ENCODE measurements around the gene PEX16. TPM values are rescaled to one million over a fixed set of nuclear protein-coding genes. Genes with fewer than 3 reads are reported as not detected.

Gene PEX16
- polyA plus RNA-seq, 1 donor from 2014 or later: 61.1 TPM

DNA sequence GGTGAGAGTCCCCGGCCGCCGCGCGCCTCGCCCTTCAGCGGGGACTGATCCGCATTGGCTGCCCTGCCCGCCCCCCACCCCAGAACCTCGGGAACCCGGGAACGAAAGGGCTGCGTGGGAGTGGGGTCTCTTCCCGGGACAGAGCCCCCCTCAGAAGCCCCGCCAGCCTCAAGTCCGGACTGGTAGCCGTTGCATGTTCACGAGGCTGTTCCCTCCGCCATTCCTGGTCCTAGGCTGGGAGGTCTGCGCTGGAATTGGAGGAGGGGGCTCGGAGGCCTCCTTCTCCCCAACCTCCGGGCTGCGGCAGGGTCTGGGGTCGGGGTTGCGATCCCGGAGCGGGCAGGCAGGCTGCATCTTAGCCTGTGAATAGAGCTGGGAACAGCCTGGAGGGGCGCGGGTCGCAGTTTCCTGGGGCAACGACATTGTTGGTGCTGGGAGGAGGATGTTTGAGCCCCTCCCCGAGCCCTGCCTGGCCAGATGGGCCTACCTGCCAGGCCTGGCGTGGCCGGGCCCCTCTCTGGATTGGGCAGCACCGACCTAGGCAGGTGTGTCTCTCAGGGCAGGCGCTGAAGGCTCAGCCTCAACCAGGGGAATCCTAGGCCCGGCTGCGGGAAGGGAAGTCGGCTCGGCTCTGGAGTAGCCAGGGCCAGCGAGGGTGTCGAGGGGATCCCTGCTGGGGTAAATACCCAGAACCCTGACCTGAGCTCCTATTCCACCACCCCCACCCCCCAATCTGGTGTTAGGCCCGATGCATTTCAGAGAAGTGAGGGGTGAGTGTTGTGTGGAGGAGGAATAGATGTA is 31.6 kb downstream of the PEX16 start:
- Histone ChIP-seq H3K36me3 (ENCODE audit: insufficient read depth, low read length) (no peaks in the 10 kb centered on the region), H3K27me3 (ENCODE audit: insufficient read depth, low read depth, low read length) (no peaks in the 10 kb centered on the region), H3K4me2 (ENCODE audit: low read length) (peak overlapping the region; percentile 84), H3K27ac (ENCODE audit: low read length) (peak overlapping the region; percentile 72), H3F3A (ENCODE audit: insufficient read depth, low read length, poor library complexity, severe bottlenecking) (no peaks in the 10 kb centered on the region), H3K9ac (ENCODE audit: low read length) (peak overlapping the region; percentile 94), H3K9me2 (ENCODE audit: insufficient read depth, low read length) (no peaks in the 10 kb centered on the region), H4K20me1 (ENCODE audit: insufficient read depth) (no peaks in the 10 kb centered on the region), H3K9me3 (ENCODE audit: low read length) (no peaks in the 10 kb centered on the region), H3K79me2 (replicated peaks; ENCODE audit: insufficient read depth, low read length) (peaks cover 29% of the 10 kb centered on the region), H2AFZ (ENCODE audit: low read depth, low read length) (peak overlapping the region; percentile 62), H3K4me3 (ENCODE audit: low read length) (peak overlapping the region; percentile 98)
- TF ChIP-seq SMC3 (conservative IDR thresholded peaks at IDR 0.05; ENCODE audit: poor library complexity): no peak
- TF ChIP-seq EP300 (conservative IDR thresholded peaks at IDR 0.05; ENCODE audit: poor library complexity, severe bottlenecking): no peak
- TF ChIP-seq RAD21 (conservative IDR thresholded peaks at IDR 0.05): no peak
- peak; percentile 6 for TF ChIP-seq POLR2AphosphoS5 (IDR thresholded peaks at IDR 0.05)
- TF ChIP-seq EZH2 (IDR thresholded peaks at IDR 0.05; ENCODE audit: borderline replicate concordance, insufficient read depth, low read length, poor library complexity, severe bottlenecking): no peak
- TF ChIP-seq, protein P1, sequence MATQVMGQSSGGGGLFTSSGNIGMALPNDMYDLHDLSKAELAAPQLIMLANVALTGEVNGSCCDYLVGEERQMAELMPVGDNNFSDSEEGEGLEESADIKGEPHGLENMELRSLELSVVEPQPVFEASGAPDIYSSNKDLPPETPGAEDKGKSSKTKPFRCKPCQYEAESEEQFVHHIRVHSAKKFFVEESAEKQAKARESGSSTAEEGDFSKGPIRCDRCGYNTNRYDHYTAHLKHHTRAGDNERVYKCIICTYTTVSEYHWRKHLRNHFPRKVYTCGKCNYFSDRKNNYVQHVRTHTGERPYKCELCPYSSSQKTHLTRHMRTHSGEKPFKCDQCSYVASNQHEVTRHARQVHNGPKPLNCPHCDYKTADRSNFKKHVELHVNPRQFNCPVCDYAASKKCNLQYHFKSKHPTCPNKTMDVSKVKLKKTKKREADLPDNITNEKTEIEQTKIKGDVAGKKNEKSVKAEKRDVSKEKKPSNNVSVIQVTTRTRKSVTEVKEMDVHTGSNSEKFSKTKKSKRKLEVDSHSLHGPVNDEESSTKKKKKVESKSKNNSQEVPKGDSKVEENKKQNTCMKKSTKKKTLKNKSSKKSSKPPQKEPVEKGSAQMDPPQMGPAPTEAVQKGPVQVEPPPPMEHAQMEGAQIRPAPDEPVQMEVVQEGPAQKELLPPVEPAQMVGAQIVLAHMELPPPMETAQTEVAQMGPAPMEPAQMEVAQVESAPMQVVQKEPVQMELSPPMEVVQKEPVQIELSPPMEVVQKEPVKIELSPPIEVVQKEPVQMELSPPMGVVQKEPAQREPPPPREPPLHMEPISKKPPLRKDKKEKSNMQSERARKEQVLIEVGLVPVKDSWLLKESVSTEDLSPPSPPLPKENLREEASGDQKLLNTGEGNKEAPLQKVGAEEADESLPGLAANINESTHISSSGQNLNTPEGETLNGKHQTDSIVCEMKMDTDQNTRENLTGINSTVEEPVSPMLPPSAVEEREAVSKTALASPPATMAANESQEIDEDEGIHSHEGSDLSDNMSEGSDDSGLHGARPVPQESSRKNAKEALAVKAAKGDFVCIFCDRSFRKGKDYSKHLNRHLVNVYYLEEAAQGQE (IDR thresholded peaks at IDR 0.05; ENCODE audit: borderline replicate concordance): peak; percentile 59
- TF ChIP-seq, protein P2, sequence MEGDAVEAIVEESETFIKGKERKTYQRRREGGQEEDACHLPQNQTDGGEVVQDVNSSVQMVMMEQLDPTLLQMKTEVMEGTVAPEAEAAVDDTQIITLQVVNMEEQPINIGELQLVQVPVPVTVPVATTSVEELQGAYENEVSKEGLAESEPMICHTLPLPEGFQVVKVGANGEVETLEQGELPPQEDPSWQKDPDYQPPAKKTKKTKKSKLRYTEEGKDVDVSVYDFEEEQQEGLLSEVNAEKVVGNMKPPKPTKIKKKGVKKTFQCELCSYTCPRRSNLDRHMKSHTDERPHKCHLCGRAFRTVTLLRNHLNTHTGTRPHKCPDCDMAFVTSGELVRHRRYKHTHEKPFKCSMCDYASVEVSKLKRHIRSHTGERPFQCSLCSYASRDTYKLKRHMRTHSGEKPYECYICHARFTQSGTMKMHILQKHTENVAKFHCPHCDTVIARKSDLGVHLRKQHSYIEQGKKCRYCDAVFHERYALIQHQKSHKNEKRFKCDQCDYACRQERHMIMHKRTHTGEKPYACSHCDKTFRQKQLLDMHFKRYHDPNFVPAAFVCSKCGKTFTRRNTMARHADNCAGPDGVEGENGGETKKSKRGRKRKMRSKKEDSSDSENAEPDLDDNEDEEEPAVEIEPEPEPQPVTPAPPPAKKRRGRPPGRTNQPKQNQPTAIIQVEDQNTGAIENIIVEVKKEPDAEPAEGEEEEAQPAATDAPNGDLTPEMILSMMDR (IDR thresholded peaks at IDR 0.05; ENCODE audit: poor library complexity, severe bottlenecking): no peak
- peak; percentile 49 for TF ChIP-seq MXI1 (conservative IDR thresholded peaks at IDR 0.05; ENCODE audit: poor library complexity, severe bottlenecking)
- TF ChIP-seq TAF1 (IDR thresholded peaks at IDR 0.05; ENCODE audit: low read depth): peak; percentile 66

DNA sequence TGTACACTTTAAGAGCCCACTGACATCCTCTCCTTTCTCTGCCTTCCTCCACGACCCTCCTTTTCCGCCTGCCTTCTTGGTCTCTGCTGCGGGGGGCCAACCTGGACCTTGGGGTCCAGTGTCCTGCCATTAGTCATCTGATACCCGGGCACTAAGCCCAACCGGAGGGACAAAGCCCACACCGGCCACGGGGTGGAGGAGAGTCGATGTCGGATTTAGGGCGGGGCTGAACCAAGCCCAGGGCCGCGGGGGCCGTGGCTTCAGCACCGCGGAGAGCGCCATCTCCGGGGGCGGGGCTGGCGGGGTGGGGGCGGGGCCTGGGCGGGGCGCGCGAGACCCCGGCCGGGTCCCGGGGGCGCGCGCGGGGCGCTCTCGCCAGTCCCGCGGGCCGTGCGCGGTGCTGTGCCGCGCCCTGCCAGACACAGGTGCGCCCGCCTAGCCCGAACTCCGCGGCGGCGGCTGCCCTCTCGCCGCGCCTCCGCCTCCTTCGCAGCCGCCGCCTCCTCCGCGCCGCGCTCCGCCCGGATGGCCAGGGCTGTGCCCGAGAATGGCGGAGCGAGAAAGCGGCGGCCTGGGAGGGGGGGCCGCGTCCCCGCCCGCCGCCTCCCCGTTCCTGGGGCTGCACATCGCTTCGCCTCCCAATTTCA is 32.3 kb downstream of the PEX16 start, which contains the start of gene MAPK8IP1:
MAPK8IP1 (plus strand) TSS at position 378 of the 647 bp plus-strand sequence; CDS start at position 548, 170 bp downstream.
- Histone ChIP-seq H3K4me2 (ENCODE audit: low read length) (peak within 1 kb of the TSS; percentile 84), H3K79me2 (replicated peaks; ENCODE audit: insufficient read depth, low read length) (peaks cover 29% of the 10 kb centered on the region), H2AFZ (ENCODE audit: low read depth, low read length) (peak within 1 kb of the TSS; percentile 62), H3F3A (ENCODE audit: insufficient read depth, low read length, poor library complexity, severe bottlenecking) (no peaks in the 10 kb centered on the region), H3K36me3 (ENCODE audit: insufficient read depth, low read length) (no peaks in the 10 kb centered on the region), H3K9me2 (ENCODE audit: insufficient read depth, low read length) (no peaks in the 10 kb centered on the region), H3K27ac (ENCODE audit: low read length) (peak within 1 kb of the TSS; percentile 72), H4K20me1 (ENCODE audit: insufficient read depth) (no peaks in the 10 kb centered on the region), H3K4me3 (ENCODE audit: low read length) (peak within 1 kb of the TSS; percentile 98), H3K27me3 (ENCODE audit: insufficient read depth, low read depth, low read length) (no peaks in the 10 kb centered on the region), H3K9me3 (ENCODE audit: low read length) (no peaks in the 10 kb centered on the region), H3K9ac (ENCODE audit: low read length) (peak within 1 kb of the TSS; percentile 94)
- TF ChIP-seq EZH2 (IDR thresholded peaks at IDR 0.05; ENCODE audit: borderline replicate concordance, insufficient read depth, low read length, poor library complexity, severe bottlenecking): no peak
- peak; percentile 21 for TF ChIP-seq EP300 (conservative IDR thresholded peaks at IDR 0.05; ENCODE audit: poor library complexity, severe bottlenecking)
- no peak for TF ChIP-seq RAD21 (conservative IDR thresholded peaks at IDR 0.05)
- TF ChIP-seq POLR2AphosphoS5 (IDR thresholded peaks at IDR 0.05): peak; percentile 57
- TF ChIP-seq SMC3 (conservative IDR thresholded peaks at IDR 0.05; ENCODE audit: poor library complexity): no peak
- TF ChIP-seq, protein P2 (IDR thresholded peaks at IDR 0.05; ENCODE audit: poor library complexity, severe bottlenecking): no peak
- TF ChIP-seq, protein P1 (IDR thresholded peaks at IDR 0.05; ENCODE audit: borderline replicate concordance): peak; percentile 45
- TF ChIP-seq MXI1 (conservative IDR thresholded peaks at IDR 0.05; ENCODE audit: poor library complexity, severe bottlenecking): peak; percentile 47
